RPMI8226 (cell line): ENCODE data around the gene ZNF273.
A peak's percentile ranks its signal among the peaks of the same experiment; 100 is the strongest.
"Not testable (repeated sequence)": the region's sequence is repeated elsewhere in the genome, so short reads cannot be mapped to it uniquely, and the experiment has no call there.

Experiments used
- DNase-seq: peaks from one replicate; pipeline ENCODE4 v3.0.0-alpha.2; 2015

Gene ZNF273

GRCh38 chr7:64947252-64948000, 44.4 kb downstream of the ZNF273 start:
- no peak for DNase-seq

- DNase-seq: not testable (repeated sequence)
Observed at GRCh38 chr7:64948774-64949173, 45.7 kb downstream of the ZNF273 start.

GRCh38 chr7:64950673-64951072, 47.6 kb downstream of the ZNF273 start:
- DNase-seq: not testable (repeated sequence)

GRCh38 chr7:64951250-64951848, 48.3 kb downstream of the ZNF273 start:
- DNase-seq: peak; percentile 69

- peak; percentile 91 for DNase-seq
Observed at GRCh38 chr7:64959072-64959747, 56.1 kb downstream of the ZNF273 start.

GRCh38 chr7:64965594-64965993, 62.5 kb downstream of the ZNF273 start:
- DNase-seq: no peak

- no peak for DNase-seq
Observed at GRCh38 chr7:64978497-64979203, 75.6 kb downstream of the ZNF273 start.
